HG03439 (cell line): ENCODE results near the gene ITLN2.
"Not testable (repeated sequence)": the region's sequence is repeated elsewhere in the genome, so short reads cannot be mapped to it uniquely, and the experiment has no call there.

Source experiments
- ATAC-seq: cut with Tn5 transposase; IDR thresholded peaks from one replicate; pipeline ENCODE4 v1.9.1; 2021; ENCODE audit warnings: mild to moderate bottlenecking, moderate library complexity; ENCODE audit not compliant: unreplicated experiment

The ITLN2 gene

GRCh38 chr1:160956966-160957365 is 2.4 kb upstream of the ITLN2 start:
- no peak for ATAC-seq

- ATAC-seq, result no peak
Measured at GRCh38 chr1:160953030-160953429, 1.6 kb downstream of the ITLN2 start.

- no peak for ATAC-seq
Measured at GRCh38 chr1:160952129-160952510, 2.5 kb downstream of the ITLN2 start.

- ATAC-seq, result no peak
Measured at GRCh38 chr1:160951443-160952128, 3.0 kb downstream of the ITLN2 start.

GRCh38 chr1:160950657-160951056 is 4.0 kb downstream of the ITLN2 start:
- no peak for ATAC-seq

- no peak for ATAC-seq
Measured at GRCh38 chr1:160949881-160950280, 4.7 kb downstream of the ITLN2 start.

- not testable (repeated sequence) for ATAC-seq
Measured at GRCh38 chr1:160949216-160949880, 5.3 kb downstream of the ITLN2 start.

- not testable (repeated sequence) for ATAC-seq
Measured at GRCh38 chr1:160947174-160947759, 7.3 kb downstream of the ITLN2 start.

- not testable (repeated sequence) for ATAC-seq
Measured at GRCh38 chr1:160945881-160946280, 8.7 kb downstream of the ITLN2 start.

- no peak for ATAC-seq
Measured at GRCh38 chr1:160945079-160945478, 9.5 kb downstream of the ITLN2 start.

- no peak for ATAC-seq
Measured at GRCh38 chr1:160942926-160943325, 11.7 kb downstream of the ITLN2 start.

- ATAC-seq, result not testable (repeated sequence)
Measured at GRCh38 chr1:160936666-160937065, 17.9 kb downstream of the ITLN2 start.

- ATAC-seq, result no peak
Measured at GRCh38 chr1:160935527-160936258, 18.9 kb downstream of the ITLN2 start.

- ATAC-seq, result not testable (repeated sequence)
Measured at GRCh38 chr1:160933305-160933704, 21.3 kb downstream of the ITLN2 start.

GRCh38 chr1:160925652-160926244 is 28.9 kb downstream of the ITLN2 start:
- ATAC-seq, result no peak

GRCh38 chr1:160924791-160925651 is 29.6 kb downstream of the ITLN2 start:
- ATAC-seq, result no peak

- no peak for ATAC-seq
Measured at GRCh38 chr1:160916666-160917065, 37.9 kb downstream of the ITLN2 start.

- not testable (repeated sequence) for ATAC-seq
Measured at GRCh38 chr1:160913229-160913628, 41.4 kb downstream of the ITLN2 start.

GRCh38 chr1:160911925-160912324 is 42.7 kb downstream of the ITLN2 start:
- no peak for ATAC-seq

- ATAC-seq, result no peak
Measured at GRCh38 chr1:160911441-160911840, 43.2 kb downstream of the ITLN2 start.
